ENCODE results near the gene KLHL7. TPM values are rescaled to one million over a fixed set of nuclear protein-coding genes. Genes with fewer than 3 reads are reported as not detected.
A peak's percentile ranks its signal among the peaks of the same experiment; 100 is the strongest.

Gene KLHL7
- 50.0 and 53.2 TPM in 2 replicates for total RNA-seq
- polyA plus RNA-seq (2012) = 41.7 TPM

GRCh38 chr7:23105644-23106056 lies at the start of gene KLHL7:
TSS of gene KLHL7 (plus strand) at chr7:23105785. CDS start at chr7:23106027, 242 bp downstream.
- peak; percentile 99 for DNase-seq (ENCODE audit: low read depth)

DNA sequence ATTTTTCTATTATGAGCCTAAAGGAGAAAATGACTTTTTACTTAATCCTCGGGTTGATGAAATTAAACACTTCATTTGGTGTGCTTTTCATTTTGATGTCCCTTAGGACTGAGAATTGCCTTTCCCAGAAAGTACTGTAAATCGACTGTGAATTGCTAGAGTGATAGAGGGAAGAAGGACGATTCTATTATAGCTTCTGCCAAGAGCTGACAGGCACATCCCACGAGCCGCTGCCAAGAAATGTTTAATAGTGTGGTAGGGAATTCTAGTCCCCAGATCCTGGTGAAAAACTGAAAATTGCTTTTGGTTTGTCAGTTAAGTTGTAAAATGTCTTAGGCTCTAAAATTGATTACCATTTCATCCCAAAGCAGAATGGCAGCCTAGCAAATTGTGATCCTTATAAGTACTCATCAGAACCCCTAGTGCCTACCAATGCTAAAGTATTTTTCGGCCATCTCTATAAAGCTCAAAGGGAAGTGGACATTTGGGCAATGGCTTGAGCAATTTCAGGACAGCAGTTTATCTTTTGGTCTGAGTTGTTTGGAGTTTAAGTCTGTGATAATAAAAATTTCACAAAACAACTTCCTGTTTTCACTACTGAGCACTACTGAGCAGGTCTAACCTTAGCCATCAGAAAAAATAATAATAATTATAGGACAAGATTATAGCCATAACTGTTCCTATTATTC lies 47.0 kb upstream of the KLHL7 start:
- no peak for DNase-seq (ENCODE audit: low read depth)

- DNase-seq (ENCODE audit: low read depth) = no peak
These were observed 44.3 kb upstream of the KLHL7 start for GRCh38 chr7:23061327-23061726.

DNA sequence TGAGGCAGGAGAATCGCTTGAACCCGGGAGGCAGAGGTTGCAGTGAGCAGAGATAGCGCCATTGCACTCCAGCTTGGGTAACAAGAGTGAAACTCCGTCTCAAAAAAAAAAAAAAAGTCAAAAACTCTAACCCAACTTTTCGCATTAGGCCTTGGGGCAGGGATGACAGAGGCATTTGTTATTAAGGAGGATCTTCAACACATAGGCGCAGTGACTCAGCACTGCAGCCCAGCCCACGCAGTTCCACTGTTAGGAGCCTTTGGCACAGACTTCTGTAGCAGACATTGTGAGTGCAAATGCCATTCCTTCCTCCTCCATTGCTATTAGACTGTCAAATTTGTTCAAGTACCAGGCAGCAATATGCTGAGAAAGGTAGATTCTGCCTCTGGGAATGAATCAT lies 43.1 kb upstream of the KLHL7 start:
- DNase-seq (ENCODE audit: low read depth) = no peak

DNA sequence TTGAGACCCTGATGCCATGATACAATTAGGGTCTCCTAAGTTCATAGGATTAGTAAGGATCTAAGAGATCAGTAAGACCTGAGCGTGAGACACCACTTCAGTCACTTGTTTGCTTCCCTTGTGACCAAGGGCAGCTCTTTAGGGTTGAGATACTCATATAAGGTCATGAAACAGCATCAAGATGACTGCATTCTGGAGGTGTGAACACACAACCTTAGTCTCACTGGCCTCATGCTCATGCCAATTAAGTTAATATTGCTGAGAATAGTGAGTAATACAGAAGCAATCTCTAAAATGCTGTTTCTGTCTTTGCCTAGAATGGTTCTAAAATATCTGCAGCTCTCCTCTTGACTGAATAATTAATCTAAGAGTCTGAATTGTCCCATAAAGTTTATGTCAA lies 39.6 kb upstream of the KLHL7 start:
- no peak for DNase-seq (ENCODE audit: low read depth)

GRCh38 chr7:23067271-23067670 lies 38.3 kb upstream of the KLHL7 start:
- DNase-seq (ENCODE audit: low read depth) = peak; percentile 69

- peak; percentile 72 for DNase-seq (ENCODE audit: low read depth)
These were observed 33.5 kb upstream of the KLHL7 start for GRCh38 chr7:23072048-23072447.

- DNase-seq (ENCODE audit: low read depth) = no peak
These were observed 32.7 kb upstream of the KLHL7 start for GRCh38 chr7:23072922-23073321.

DNA sequence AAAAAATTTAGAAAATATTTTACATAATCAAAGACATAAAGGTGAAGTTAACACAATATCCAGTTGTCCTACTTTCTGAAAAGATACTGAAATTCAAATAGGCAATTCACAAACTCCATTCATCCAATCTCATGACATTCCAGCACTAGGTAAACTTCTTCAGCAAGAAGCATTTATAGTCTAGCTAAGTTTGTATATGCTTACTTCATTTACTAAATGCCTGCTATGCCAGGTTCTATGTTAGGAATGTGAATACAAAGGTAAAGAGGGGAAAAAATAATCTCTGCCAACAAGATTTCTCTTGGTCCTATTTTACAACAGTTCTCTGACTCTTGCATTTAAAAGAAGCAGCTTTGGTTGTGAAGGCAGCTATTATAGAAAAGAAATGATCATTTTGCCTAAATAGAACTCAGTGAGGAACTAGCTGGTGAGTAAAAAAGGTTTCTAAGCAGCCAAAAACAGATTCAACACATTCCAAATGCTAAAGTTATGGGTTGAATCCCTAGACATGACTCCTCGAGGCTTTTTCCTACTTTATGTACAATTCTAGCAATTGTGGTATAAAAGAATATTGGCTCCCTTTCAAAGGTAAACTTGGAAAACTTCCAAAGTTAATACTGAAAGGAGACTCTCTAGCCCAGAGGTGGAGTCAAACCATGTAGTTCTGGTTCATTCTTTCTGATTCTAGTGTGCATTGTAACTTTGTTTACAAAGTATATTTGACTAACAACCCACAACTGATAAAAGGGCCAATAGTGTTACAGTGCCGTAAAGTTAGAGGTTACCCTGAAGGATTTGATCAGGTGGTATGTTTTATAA lies 30.9 kb upstream of the KLHL7 start:
- no peak for DNase-seq (ENCODE audit: low read depth)

DNA sequence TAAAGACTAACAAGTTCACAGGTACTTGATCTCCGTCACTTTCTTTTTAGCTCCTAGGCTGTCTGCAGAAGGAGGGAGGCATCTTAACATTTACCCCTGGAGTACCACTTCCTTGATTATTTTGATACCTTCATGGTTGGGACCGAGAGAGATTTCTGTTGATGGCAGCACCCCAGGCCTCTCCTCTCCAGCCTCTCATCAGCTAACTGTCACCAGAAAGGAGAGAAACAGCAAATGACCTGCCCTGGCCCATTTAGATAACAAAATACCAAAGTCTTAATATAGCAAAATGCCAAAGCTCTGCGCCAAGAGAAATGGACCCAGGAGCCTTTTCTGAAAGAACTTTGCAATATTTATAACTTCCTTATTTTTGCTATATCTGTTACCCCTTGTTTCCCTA lies 30.0 kb upstream of the KLHL7 start:
- DNase-seq (ENCODE audit: low read depth) = no peak

DNA sequence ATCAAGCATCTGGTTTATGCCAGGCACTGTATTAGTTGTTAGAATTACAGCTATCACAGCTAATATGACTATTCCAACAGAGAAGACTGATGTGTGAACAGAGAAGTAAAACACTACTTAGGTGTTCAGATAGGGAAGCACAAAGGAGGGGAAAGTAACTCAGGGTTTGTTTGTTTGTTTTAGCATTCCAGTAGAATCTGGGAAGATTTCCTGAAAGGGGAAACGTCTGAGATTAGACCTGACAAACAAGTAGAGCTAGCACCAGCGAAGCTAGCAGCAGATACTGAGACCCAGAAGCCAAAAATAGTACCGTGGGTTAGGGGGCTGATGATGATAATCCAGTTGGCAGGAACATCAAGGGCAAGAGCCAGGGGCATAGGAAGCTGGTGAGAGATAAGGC lies 28.8 kb upstream of the KLHL7 start:
- no peak for DNase-seq (ENCODE audit: low read depth)

DNA sequence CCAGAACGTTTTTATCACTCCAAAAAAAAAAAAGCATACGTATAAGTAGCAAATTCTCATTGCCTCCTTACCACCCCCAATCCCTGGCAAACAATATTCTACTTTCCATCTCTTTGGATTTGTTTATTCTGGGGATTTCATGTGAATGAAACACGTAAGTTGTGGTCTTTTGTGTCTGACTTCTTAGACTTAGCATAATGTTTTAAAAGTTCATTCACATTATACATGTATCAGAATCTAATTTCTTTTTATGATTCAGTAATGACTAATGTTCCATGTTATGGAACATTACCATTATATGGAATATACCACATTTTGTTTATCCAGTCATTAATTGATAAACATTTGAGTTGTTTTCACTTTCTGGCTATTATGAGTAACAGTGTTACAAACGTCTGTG lies 12.5 kb upstream of the KLHL7 start:
- DNase-seq (ENCODE audit: low read depth) = no peak

DNA sequence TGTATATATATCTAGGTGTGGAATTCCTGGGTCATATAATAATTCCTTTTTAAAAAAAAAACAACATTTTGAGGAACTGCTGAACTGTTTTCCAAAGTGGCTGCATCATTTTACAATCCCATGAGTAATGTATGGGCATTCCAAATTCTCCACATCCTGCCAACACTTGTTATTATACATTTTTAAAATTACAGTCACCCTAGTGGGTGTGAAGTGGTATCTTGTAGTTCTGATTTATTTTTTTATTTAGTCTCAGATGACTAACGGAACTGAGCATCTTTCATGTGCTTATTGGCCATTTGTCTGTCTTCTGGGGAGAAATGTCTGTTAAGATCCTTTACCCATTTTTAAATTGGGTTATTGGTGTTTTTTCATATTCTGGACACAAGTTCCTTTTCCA lies 12.0 kb upstream of the KLHL7 start:
- DNase-seq (ENCODE audit: low read depth) = no peak

DNA sequence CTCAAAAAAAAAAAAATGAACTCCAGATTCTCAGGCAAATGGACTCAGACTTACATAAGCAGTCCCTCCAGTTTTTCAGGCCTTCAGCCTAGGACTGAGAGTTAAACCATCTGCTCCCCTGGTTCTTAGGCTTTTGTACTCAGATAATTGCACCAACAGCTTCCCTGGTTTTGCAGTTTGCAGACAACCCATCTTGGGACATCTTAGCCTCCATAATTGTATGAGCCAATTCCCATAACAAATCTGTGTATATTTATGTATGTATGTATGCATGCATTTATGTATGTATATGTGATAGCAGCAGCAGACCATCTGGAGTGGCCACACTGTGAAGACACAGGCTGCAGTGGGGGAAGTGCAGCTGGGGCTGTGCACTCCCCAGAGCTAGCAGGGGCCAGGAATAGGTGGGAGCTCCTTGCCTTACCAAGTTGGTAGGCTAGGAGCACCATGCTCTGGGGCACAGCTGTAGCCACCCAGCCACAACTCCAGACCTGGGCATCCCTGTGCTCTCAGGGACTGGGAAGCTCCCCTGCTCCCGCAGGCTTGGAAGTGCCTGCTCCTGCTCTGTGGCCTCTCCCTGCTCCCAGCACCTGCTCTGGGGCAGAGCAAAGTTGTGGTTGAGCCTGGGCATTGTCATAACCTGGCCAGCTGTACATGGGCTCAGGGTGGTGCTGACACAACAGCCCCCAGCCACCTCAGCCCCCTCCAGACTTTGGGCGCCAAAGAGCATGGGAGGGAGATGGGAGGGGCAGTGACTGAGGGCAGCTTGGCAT lies 8.9 kb upstream of the KLHL7 start:
- no peak for DNase-seq (ENCODE audit: low read depth)

DNA sequence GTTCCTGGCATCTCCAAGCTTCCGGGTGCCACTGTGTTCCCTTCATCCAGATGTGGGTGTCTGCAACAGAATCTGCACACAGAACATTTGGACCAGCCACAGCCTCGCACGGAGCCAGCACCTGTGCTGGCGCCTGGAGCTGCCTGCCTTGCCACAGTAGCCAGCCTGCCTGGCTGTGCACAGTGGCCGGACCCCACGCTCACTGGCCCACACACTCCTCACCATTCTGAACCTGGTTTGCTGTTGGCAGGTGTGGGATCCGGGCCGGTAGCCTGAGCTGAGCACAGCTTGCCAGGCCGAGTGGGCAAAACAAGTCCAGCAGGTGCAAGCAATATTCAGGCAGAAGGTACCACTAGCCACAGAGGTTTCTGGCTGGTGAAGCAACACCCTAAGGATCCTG lies 7.6 kb upstream of the KLHL7 start:
- DNase-seq (ENCODE audit: low read depth) = no peak

DNA sequence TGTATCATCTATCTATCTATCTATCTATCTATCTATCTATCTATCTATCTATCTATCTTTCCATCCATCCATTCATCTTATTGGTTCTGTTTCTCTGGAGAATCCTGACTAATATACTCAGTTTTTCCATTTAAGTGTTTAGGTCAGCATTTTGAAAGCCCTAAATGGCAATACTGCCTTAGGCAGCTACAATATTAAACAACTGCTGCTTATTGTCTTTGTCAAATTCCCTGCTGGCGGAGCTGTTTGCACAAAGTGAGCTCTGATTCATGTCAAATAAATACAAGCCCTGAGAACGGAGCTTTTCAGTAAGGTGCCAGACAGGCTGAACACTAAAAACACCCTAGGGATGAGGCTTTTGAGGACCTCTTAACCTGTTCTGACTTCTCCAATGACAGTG lies 7.1 kb upstream of the KLHL7 start:
- DNase-seq (ENCODE audit: low read depth) = no peak

DNA sequence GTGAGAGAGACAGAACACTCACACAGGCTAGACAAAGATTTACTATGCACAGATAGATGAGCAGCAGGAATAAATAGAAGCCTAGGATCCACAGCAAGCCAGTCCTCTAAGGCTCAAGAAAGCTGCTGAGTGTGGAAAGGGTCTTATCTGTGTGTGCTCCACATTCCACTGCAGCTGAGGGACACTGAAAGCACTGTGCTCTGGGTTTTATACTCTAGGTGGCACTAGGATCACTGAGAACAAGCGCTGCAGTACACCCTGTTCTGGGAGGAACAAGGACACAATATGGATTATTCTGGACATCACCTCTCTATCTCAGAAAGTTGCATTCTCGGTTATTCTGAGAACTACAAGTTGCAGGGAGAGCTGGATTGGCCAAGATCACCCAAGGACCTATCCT lies 4.9 kb upstream of the KLHL7 start:
- no peak for DNase-seq (ENCODE audit: low read depth)

DNA sequence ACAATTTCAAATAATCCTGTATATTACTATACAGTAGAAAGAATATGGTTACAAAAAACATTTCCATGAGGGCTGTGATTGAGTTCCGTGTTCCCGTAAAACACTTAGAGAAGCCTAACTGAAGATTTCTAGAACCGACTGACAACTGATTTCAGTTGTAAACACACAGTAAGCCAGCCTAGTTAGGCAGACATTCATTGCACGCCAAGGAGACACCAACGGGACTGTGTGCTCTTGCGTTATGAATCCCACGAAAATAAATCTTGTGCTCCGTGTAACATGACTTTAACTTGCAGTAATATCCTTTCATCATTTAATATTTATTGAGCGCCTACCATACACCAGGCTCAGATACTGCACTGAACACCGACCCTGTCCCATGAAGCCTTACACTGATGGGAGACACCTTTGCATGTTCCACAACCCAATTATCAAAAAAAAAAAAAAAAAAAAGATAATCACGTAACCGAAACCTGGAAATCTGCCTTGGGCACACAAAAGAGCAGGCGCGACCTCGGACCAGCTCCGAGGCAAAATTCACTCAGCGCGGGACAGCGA lies 420 bp upstream of the KLHL7 start:
- DNase-seq (ENCODE audit: low read depth) = no peak

DNA sequence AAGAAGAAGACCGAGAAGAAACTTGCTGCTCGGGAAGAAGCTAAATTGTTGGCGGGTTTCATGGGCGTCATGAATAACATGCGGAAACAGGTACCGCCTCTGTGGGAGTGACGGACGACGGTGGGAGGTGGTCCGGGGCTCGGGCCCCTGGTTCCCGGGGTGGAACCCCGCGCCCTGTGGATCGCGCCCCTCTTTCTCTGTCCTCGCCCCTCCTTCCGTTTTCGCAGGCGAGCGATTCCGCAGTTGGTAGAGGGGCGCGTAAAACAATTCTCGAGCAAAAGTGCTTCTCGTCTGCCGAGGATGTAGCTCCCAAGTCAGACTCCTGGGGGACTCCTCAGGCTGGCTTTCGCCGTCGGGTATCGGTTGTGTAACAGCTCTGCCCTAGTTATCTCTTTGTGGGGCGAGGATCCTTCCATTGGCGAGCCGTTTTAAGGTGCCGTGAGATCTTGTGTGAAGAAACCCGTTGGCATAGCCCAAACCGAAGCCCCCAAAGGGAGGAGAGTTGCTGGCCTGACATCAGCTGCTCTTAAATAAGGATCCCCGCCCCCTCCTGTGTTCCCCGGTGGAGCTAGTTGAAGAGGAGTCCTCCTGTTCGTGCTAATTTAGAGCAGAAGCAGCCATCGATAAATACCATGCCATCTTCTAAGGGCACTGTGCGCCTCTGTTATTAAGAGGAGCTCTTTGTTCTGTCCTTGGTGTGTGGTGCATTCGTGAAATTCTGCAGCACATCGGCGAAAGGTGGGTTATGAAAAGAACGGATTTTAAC lies 655 bp downstream of the KLHL7 start:
- peak; percentile 74 for DNase-seq (ENCODE audit: low read depth)

- DNase-seq (ENCODE audit: low read depth) = peak; percentile 20
These were observed 1.5 kb downstream of the KLHL7 start for GRCh38 chr7:23106823-23107663.
